KMS-11 (cell line): Measurements from ENCODE around the gene SUGCT.

ENCODE experiments used
- H2AFZ ChIP-seq: fragments of 200-600 bp; sonication (generic); 2 replicates; pipeline ENCODE4 v1.6.1; 2016; ENCODE audit warnings: antibody characterized with exemption, mixed run types, low read depth
- H3K27ac ChIP-seq: fragments of 200-600 bp; sonication (generic); 2 replicates; pipeline ENCODE4 v1.6.1; 2016; ENCODE audit warnings: mild to moderate bottlenecking, mixed run types
- H3K27me3 ChIP-seq: fragments of 200-600 bp; sonication (generic); 2 replicates; pipeline ENCODE4 v1.6.1; 2017; ENCODE audit warnings: mild to moderate bottlenecking, low read depth, mixed run types, moderate library complexity; ENCODE audit not compliant: insufficient read depth
- H3K36me3 ChIP-seq: fragments of 200-600 bp; sonication (generic); 2 replicates; pipeline ENCODE4 v1.6.1; 2017; ENCODE audit warnings: mild to moderate bottlenecking, mixed run types; ENCODE audit not compliant: insufficient read depth
- H3K4me1 ChIP-seq: fragments of 200-600 bp; sonication (generic); 2 replicates; pipeline ENCODE4 v1.6.1; 2016; ENCODE audit warnings: mild to moderate bottlenecking, low read depth, mixed run types; ENCODE audit not compliant: poor library complexity, severe bottlenecking
- H3K4me2 ChIP-seq: fragments of 200-600 bp; sonication (generic); 2 replicates; pipeline ENCODE4 v1.7.0; 2016; ENCODE audit warnings: mild to moderate bottlenecking, mixed run types
- H3K4me3 ChIP-seq: fragments of 200-600 bp; sonication (generic); IDR thresholded peaks from 2 replicates; pipeline ENCODE4 v1.6.1; 2017; ENCODE audit warnings: low read depth, low read length, mixed read lengths; ENCODE audit not compliant: insufficient read depth
- H3K79me2 ChIP-seq: fragments of 200-600 bp; sonication (generic); 2 replicates; pipeline ENCODE4 v1.6.1; 2016; ENCODE audit warnings: low read depth, mixed run types; ENCODE audit not compliant: insufficient read depth
- H3K9ac ChIP-seq: fragments of 200-600 bp; sonication (generic); 2 replicates; pipeline ENCODE4 v1.6.1; 2016; ENCODE audit warnings: mild to moderate bottlenecking, mixed run types
- H4K20me1 ChIP-seq: fragments of 200-600 bp; sonication (generic); 2 replicates; pipeline ENCODE4 v1.6.1; 2016; ENCODE audit warnings: mild to moderate bottlenecking, mixed run types; ENCODE audit not compliant: insufficient read depth
- TF ChIP-seq, protein P1 (sequence below): fragments of 200-600 bp; sonication (generic); conservative IDR thresholded peaks from 2 replicates; pipeline ENCODE4 v1.6.1; 2017; ENCODE audit warnings: low read depth, mild to moderate bottlenecking, antibody characterized with exemption, low read length, moderate library complexity, mixed read lengths

Gene SUGCT

DNA sequence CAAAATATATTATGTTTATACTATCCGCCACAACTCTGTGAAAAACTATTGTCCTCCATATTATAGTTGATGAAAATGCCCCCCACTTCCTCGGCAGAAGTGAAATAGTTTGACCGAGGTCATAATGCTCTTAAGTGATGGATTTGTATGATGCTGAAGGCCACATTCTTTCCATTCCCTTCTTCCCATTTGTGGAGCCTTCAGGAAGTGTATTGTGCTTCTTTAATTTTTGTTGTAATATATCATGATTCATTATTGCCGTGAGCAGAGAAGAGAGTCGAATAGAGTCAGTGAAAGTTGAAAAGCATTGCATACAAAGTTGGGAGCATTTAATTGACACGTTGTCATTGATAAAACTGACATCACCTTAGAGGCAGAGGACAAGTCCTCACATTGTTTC is 460.3 kb downstream of the SUGCT start:
- no peak overlapping the region for H3K9ac ChIP-seq
- H3K79me2 ChIP-seq = no peaks in the 10 kb centered on the region
- H3K27ac ChIP-seq = no peak overlapping the region
- TF ChIP-seq, protein P1, sequence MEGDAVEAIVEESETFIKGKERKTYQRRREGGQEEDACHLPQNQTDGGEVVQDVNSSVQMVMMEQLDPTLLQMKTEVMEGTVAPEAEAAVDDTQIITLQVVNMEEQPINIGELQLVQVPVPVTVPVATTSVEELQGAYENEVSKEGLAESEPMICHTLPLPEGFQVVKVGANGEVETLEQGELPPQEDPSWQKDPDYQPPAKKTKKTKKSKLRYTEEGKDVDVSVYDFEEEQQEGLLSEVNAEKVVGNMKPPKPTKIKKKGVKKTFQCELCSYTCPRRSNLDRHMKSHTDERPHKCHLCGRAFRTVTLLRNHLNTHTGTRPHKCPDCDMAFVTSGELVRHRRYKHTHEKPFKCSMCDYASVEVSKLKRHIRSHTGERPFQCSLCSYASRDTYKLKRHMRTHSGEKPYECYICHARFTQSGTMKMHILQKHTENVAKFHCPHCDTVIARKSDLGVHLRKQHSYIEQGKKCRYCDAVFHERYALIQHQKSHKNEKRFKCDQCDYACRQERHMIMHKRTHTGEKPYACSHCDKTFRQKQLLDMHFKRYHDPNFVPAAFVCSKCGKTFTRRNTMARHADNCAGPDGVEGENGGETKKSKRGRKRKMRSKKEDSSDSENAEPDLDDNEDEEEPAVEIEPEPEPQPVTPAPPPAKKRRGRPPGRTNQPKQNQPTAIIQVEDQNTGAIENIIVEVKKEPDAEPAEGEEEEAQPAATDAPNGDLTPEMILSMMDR = no peak
- no peaks in the 10 kb centered on the region for H3K27me3 ChIP-seq
- no peak overlapping the region for H2AFZ ChIP-seq
- H4K20me1 ChIP-seq = no peaks in the 10 kb centered on the region
- H3K36me3 ChIP-seq = no peaks in the 10 kb centered on the region
- no peak overlapping the region for H3K4me2 ChIP-seq
- no peaks in the 10 kb centered on the region for H3K4me1 ChIP-seq
- H3K4me3 ChIP-seq = no peak overlapping the region

- no peak overlapping the region for H2AFZ ChIP-seq
- H3K27me3 ChIP-seq = no peaks in the 10 kb centered on the region
- no peaks in the 10 kb centered on the region for H3K36me3 ChIP-seq
- H3K4me2 ChIP-seq = no peak overlapping the region
- no peak overlapping the region for H3K27ac ChIP-seq
- TF ChIP-seq, protein P1 = no peak
- H4K20me1 ChIP-seq = no peaks in the 10 kb centered on the region
- H3K79me2 ChIP-seq = no peaks in the 10 kb centered on the region
- H3K4me1 ChIP-seq = no peaks in the 10 kb centered on the region
- no peak overlapping the region for H3K4me3 ChIP-seq
- no peak overlapping the region for H3K9ac ChIP-seq
Measured at GRCh38 chr7:40595832-40596231, 461.0 kb downstream of the SUGCT start.

DNA sequence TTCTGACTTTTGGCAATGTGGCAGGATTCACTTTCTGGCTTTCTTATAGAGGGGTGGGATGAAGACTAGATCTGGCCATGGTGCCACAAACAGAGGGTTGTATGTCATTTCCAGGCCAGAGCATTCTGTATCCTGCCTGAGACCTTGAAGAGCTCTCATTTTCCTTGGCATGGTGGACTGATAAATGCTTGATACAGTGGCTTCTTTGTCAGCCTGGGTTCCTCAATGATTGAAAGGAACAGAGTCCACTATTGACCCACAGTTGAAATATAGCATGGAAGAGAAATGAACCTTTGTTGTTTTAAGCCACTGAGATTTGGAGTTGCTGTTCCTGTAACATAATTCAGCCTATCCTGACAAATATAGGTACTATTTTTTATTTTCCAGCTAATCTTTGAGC is 462.7 kb downstream of the SUGCT start:
- Histone ChIP-seq H4K20me1 (no peaks in the 10 kb centered on the region), H3K27me3 (no peaks in the 10 kb centered on the region), H3K4me2 (no peak overlapping the region), H2AFZ (no peak overlapping the region), H3K36me3 (no peaks in the 10 kb centered on the region), H3K79me2 (no peaks in the 10 kb centered on the region), H3K4me3 (no peak overlapping the region), H3K9ac (no peak overlapping the region), H3K4me1 (no peaks in the 10 kb centered on the region), H3K27ac (no peak overlapping the region)
- TF ChIP-seq, protein P1 = no peak

DNA sequence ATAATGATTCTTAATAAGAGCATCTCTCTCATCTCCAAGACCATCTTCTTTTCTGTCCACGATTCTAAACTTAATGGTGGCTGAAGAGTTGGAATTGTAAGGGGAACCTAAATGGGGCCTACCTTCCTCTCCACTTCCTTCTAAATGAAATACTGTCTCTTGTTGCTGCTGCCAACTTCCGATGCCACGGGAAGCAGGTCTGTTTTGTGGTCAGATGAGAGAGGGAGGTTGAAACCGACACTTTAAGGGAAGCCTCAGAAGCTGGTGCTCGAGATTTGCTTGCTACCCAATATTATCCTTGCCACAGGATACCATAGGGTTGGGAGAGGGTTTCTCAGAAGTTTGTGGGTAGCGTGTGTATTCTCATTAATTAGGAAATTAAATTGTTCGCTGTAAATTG is 464.1 kb downstream of the SUGCT start:
- H4K20me1 ChIP-seq = no peaks in the 10 kb centered on the region
- H2AFZ ChIP-seq = no peak overlapping the region
- no peaks in the 10 kb centered on the region for H3K27me3 ChIP-seq
- H3K4me3 ChIP-seq = no peak overlapping the region
- no peak overlapping the region for H3K4me2 ChIP-seq
- TF ChIP-seq, protein P1 = no peak
- H3K27ac ChIP-seq = no peak overlapping the region
- no peaks in the 10 kb centered on the region for H3K36me3 ChIP-seq
- H3K79me2 ChIP-seq = no peaks in the 10 kb centered on the region
- H3K4me1 ChIP-seq = no peaks in the 10 kb centered on the region
- H3K9ac ChIP-seq = no peak overlapping the region
